HG02678 (cell line): ENCODE results near the gene LCN12.

Source experiments
- ATAC-seq: cut with Tn5 transposase; IDR thresholded peaks from one replicate; pipeline ENCODE4 v1.9.1; 2021; ENCODE audit warnings: mild to moderate bottlenecking, moderate library complexity; ENCODE audit not compliant: unreplicated experiment

Gene LCN12

GRCh38 chr9:136957461-136957860 is 5.4 kb downstream of the LCN12 start:
- no peak for ATAC-seq

DNA sequence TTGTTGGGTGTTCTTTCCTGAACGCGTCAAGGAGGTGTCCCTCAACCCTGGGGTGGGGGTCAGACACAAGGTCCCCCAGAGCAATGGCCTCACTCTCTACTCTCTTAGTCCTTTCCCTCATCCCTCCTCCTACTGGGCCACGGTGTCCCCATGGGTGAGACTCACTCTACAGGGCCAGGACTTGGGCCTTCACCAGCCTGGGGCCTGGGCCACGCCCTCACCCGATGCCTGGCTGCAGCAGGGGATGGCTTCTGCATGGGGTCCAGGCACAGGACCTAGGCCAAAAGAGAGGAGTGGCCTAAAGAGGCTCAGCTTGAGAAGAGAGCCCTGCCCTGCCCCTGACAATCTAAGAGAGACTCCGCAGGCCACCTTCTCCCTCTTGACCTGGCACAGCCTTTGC is 5.8 kb downstream of the LCN12 start:
- no peak for ATAC-seq

DNA sequence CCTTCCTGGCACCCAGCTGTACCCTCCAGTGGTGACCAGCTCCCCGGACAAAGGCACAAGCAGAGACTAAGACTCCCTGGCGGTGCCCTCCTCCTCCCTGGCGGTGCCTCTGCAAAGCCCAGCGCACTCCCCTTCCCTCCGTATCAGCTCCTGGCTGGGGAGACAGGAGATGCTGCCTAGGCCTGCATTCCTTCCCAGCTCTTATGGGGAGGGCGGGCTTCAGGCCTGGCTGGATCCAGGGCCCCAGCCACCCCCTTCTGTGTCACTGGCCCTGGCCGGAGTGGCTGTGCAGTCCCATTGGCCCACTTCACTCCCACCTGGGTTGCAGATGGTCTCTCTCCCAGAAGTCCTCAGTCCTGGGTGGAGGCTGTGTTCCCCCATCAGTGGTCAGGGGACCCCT is 6.4 kb downstream of the LCN12 start:
- no peak for ATAC-seq

GRCh38 chr9:136958898-136959850 is 7.1 kb downstream of the LCN12 start:
- ATAC-seq = no peak

GRCh38 chr9:136960212-136960937 is 8.3 kb downstream of the LCN12 start:
- ATAC-seq = no peak

DNA sequence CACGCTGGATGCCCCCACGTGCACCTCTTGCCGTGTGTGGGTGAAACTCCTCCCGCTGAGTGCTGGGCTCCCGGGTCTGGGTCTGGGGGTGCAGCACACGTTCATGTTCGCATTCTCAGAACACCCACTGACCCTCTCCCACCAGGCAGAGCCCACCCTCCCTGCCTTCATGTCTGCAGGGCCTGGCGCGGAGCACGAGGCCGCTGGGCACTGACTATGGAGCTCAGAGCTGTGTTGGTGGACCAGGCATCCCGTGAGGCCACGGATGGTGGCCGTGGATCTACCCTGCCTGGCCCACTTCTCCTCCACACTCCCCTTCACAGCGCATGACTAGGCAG is 8.8 kb downstream of the LCN12 start:
- no peak for ATAC-seq

DNA sequence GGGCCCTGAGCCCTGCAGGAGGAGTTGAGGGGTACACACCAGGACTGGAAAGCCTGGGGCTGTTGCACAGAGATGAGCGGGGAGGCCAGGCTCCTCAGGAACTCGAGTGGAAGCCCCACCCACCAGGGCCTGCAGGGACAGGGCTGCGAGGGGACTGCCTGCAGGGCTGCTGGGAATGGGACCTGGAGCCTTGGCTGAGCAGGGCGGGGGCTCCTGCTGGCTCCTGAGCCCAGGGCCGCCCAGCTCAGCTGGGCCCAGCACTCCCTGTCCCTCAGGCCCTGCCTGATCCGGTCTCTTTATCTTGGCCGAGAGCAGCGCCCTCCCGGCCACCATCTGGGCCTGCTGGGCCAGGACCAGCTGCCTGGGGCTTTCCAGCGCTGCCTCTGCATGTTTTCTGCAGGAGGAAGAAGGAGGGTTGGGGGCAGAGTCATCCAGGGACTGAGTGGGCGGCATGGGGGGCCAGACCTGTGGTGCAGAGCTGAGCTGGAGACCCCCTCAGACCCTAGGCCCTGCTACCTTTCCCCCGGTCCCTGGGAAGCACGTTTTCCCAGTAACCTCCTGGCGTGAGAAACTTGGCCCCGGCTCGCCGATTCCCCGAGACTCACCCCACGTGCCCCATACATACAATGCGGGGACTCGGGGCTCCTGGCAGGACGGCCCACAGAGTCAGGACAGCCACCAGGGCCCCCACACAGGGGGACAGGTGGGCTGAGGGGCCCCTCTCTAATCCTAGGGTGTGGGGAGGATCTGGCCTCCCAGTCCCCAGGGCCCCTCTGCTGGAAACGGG is 9.4 kb downstream of the LCN12 start:
- no peak for ATAC-seq

- no peak for ATAC-seq
Observed at GRCh38 chr9:136962163-136962562, 10.1 kb downstream of the LCN12 start.

- no peak for ATAC-seq
Observed at GRCh38 chr9:136962701-136963248, 10.7 kb downstream of the LCN12 start.

DNA sequence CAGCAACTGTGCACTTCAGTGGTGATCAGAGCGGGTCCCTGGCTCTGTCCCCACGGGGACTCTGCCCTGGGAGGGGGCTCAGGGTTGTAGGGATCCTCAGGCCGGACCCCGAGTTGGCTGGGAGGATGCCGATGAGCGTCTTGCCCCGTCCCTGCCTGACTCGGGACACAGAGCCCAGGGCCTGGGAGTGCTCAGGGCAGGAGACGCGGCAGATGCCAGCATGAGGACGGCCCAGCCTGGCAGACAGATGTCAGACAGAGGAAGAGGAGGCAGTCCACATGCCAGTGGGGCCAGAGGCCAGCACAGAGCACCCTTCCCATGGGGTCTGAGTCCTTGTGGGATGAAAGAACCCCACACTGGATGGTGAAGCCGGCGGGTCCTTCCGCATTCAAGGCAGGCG is 11.3 kb downstream of the LCN12 start:
- no peak for ATAC-seq

GRCh38 chr9:136963751-136964150 is 11.7 kb downstream of the LCN12 start:
- ATAC-seq = no peak

DNA sequence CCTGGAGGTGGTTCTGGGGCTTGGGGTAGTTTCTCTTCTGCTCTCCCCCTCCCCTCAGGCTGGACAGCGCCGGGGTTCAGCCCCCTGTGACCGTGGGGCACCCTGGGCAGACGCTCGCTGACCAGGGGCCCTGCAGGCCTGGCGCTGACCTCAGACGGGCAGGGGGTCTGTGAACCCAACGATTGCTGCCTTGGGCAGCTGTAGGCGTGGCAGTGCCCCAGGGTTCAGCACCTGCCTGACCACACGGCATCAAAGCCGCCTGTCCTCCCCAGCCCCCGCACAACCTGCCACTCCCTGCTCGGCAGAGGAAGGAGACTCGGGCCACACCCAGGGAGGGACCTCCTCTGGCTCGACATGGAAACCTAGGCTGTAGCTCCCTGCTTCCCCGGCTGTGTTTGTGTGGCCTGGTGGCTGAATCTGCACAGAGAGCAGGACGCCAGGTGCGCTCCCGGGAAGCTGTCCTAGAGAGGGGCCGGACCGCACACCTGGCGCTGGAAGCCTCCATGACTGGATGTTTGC is 12.2 kb downstream of the LCN12 start:
- no peak for ATAC-seq

GRCh38 chr9:136964833-136965422 is 12.9 kb downstream of the LCN12 start:
- no peak for ATAC-seq

GRCh38 chr9:136965771-136966484 is 13.9 kb downstream of the LCN12 start:
- no peak for ATAC-seq

GRCh38 chr9:136968333-136969127 is 16.5 kb downstream of the LCN12 start:
- no peak for ATAC-seq

- no peak for ATAC-seq
Observed at GRCh38 chr9:136969150-136969549, 17.1 kb downstream of the LCN12 start.

GRCh38 chr9:136969774-136970173 is 17.7 kb downstream of the LCN12 start:
- ATAC-seq = no peak

GRCh38 chr9:136970361-136970760 is 18.3 kb downstream of the LCN12 start:
- no peak for ATAC-seq

- ATAC-seq = no peak
Observed at GRCh38 chr9:136971746-136972145, 19.7 kb downstream of the LCN12 start.
